ENCODE results near the gene PSAT1. TPM values are rescaled to one million over a fixed set of nuclear protein-coding genes. Genes with fewer than 3 reads are reported as not detected.
"Not testable (repeated sequence)": the region's sequence is repeated elsewhere in the genome, so short reads cannot be mapped to it uniquely, and the experiment has no call there.

Gene PSAT1
- 182 and 230 TPM in 2 replicates for total RNA-seq (2014; rRNA removed; shearing (Covaris generic); ENCODE audit: low replicate concordance)

DNA sequence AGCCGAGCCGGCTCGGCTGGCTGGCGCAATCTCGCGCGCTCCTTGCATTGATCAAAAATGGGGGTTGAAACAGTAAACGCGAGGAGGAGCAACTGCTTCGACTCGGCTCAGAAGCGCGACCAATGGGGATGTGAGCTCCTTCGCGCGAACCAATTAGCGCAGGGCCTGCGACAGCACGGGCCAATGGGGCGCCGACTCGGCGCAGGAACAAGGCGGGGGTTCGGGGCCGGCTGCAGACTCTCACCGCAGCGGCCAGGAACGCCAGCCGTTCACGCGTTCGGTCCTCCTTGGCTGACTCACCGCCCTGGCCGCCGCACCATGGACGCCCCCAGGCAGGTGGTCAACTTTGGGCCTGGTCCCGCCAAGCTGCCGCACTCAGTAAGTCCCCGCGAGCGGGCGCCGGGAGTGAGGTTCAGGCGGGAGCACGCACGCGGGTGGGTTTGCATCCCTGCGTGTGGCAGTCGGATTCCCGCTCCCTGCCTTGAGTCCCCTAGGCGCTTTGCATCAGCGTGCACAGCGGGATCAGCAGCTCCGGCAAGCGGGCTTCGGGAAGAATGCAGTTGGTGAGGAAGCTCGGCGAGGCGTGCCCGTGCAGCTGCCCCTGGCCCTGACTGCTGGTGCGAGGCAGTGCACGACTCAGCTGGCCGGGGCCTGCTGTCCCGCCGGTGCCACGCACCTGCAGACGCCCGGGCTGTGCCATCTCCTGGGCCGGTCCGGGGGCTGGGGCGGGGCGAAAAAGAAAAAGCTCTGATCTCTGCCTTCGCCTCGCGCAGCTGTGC is at the start of gene PSAT1:
Gene PSAT1, plus strand, starts transcription at position 233 of the 779 bp plus-strand sequence. Its CDS starts 86 bp downstream, at position 319.
- DNase-seq = peak; percentile 94
- H3K36me3 ChIP-seq = peaks cover 22% of the 10 kb centered on the region
- no peaks in the 10 kb centered on the region for H3K27me3 ChIP-seq
- H3K4me3 ChIP-seq = peak within 1 kb of the TSS; percentile 89
- no peaks in the 10 kb centered on the region for H3K9me3 ChIP-seq

DNA sequence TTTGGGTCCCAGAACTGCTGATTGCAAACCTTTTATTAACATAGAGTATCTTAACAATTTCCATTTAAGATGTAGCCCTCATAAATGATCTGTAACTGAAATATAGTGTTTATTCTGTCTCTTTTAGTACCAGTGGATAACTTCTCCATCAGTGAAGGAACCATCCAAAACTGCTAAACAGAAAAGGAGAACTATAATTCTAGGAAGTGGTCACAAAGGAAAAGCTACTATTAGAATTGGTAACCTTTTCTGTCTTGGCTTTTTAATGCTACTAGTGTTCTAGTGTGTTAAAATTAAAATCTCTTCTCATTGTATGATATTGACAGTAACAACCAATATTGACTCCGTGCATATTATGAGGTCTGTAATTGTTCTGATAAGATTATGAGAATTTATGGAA is 48.3 kb upstream of the PSAT1 start:
- H3K27me3 ChIP-seq = no peaks in the 10 kb centered on the region
- no peaks in the 10 kb centered on the region; the same call in 1 of the 2 replicates for H3K36me3 ChIP-seq
- no peaks in the 10 kb centered on the region for H3K9me3 ChIP-seq
- no peak overlapping the region for H3K4me3 ChIP-seq
- no peak for DNase-seq

DNA sequence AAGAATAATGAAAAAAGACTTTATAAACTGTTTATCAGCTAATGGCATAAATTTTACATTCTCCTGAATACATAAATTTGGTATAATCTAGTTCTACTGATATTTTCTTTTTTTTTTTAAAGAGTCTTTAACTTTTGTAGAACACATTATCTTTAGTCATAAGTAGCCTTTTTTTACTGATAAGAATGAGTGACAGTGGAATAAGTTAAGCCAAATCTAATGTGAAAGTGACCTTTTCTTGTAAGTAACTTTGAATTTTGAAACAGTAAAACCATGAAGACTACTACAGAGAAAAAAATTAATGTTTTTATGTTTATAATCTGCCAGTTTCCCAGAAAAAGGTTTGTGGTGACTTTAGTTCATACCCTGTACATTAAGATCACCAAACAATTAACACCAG is 47.4 kb upstream of the PSAT1 start:
- Histone ChIP-seq H3K27me3 (no peaks in the 10 kb centered on the region), H3K4me3 (no peak overlapping the region), H3K9me3 (no peaks in the 10 kb centered on the region), H3K36me3 (no peaks in the 10 kb centered on the region; the same call in 1 of the 2 replicates)
- DNase-seq = no peak

DNA sequence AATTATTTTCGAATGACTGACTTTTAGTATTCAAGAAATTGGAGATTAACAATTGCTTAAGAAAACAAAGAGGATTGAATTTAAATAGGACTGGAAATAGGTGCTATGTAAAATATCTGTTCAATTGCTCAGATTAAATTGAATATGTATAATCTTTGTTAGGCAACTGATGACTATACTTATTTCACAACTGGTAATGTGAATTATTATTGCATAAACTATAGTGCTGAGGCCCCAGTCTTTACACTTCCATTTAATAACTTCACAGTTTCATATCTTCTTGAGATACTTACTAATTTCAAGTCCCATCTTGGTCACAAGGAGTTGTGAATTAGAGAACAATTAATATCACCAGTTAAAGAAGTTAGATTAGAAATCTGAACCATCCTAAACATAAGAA is 44.3 kb upstream of the PSAT1 start:
- Histone ChIP-seq H3K36me3 (no peaks in the 10 kb centered on the region; the same call in 1 of the 2 replicates), H3K9me3 (no peaks in the 10 kb centered on the region), H3K4me3 (no peak overlapping the region), H3K27me3 (no peaks in the 10 kb centered on the region)
- no peak for DNase-seq

DNA sequence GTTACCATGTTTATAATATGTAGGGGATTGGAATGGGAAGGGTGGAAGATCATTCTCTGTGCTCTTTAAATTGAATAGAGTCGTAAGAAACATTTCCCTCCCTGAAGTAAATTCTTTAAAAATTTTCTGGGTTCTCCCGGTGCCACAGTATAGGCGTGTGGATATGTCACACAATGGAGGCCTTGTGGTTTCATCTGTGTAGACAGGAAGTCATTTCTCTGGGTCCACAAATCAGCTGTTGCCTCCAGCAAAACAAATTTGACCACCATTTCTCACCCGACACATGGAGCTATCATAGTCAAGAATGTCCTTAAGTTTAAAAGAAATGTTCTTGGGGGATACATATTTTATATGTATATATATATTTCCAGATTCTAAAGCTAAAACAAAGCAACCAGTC is 43.6 kb upstream of the PSAT1 start:
- DNase-seq = no peak
- Histone ChIP-seq H3K27me3 (no peaks in the 10 kb centered on the region), H3K36me3 (no peaks in the 10 kb centered on the region; the same call in 1 of the 2 replicates)

DNA sequence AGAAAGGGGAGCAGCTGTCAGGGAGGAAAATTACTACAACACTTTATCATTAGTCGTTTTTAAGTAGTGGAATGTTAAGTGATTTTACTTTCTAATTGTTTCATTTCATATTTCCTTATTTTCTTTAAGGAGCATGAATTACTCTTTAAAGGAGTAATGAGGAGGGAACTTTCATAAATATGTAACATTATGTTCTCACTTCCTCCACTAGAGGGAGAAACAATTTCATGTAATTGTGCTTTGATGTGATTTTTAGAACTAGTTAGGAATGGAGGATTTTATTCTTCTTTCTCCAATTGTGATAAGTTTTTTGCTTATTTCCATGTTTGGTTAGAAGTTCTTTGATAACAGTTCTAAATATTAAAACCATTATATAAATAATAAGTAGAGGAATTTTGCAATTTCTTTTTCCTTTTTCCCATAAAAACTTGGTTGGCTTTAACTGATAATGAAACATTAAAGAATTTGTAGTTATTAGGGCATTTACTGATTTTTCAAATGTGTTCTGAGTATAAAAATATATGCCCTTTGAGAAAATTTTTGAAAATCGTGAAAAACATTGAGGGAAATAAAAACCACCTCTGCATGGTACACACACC is 35.4 kb upstream of the PSAT1 start:
- Histone ChIP-seq H3K36me3 (peaks cover under 1% of the 10 kb centered on the region; the same call in 1 of the 2 replicates), H3K4me3 (no peak overlapping the region), H3K9me3 (no peaks in the 10 kb centered on the region), H3K27me3 (no peaks in the 10 kb centered on the region)
- no peak for DNase-seq

More for the DNA sequence above, 43.6 kb upstream of the PSAT1 start:
- Histone ChIP-seq H3K4me3 (no peak overlapping the region), H3K9me3 (no peaks in the 10 kb centered on the region)

DNA sequence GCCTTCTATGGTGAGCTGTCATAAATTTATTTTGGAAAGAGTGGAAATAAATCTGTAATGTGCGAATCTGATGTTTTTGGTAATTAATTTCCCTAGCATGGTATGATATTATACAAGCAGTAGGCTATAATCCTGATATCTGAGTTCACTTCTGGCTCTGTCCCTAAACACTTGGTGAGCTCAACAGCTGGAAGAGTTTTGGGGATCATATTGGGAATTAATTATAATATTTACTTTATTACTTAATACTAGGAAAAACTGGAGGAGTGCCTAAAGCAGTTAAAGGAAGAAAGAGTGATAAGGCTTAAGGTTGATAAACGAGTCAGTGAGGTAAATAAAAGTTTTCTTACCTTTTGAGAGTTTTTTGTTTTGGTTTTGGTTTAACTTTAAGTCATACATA is 34.3 kb upstream of the PSAT1 start:
- Histone ChIP-seq H3K36me3 (peaks cover 3% of the 10 kb centered on the region; the same call in 1 of the 2 replicates), H3K9me3 (no peaks in the 10 kb centered on the region), H3K4me3 (no peak overlapping the region), H3K27me3 (no peaks in the 10 kb centered on the region)
- no peak for DNase-seq

DNA sequence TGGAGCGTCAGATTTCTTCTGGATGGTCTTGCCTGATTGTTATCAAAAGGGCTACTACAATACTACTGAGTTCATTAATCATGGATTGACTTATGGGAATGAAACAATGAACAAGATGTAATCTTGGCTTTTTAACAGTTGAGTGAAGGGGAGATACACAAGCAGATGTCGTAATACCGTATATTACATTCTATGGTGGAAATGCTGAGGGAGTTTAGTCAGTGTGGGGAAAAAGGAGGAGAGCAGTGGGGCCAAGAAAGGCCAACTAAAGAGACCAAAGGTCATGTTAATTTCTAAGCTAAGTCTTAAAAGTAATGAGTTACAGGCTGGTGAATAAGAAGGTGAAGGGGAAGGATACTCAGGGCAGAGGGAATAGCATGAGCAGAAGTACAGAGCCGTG is 29.0 kb upstream of the PSAT1 start:
- Histone ChIP-seq H3K9me3 (no peaks in the 10 kb centered on the region), H3K4me3 (no peak overlapping the region), H3K36me3 (peaks cover 3% of the 10 kb centered on the region; the same call in 1 of the 2 replicates), H3K27me3 (no peaks in the 10 kb centered on the region)
- no peak for DNase-seq

DNA sequence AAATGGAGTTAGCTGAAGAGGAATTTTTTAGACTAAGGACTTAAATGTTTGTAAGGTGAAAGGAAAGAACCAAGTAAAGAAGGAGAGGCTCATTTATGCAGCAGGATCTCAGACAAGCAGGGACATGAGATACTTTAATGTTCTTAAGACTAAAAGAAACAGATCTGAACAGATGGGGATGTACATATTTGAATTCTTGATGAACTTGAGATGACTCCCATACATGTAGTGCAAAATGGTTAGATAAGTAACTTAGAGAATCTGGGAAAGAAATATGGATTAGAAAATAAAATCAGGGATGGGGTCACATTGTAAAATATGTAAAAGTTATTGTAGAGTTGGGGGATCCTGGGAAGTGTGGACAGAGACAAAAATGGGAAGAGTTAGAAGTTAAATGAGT is 27.1 kb upstream of the PSAT1 start:
- DNase-seq = no peak
- Histone ChIP-seq H3K36me3 (peaks cover 3% of the 10 kb centered on the region; the same call in 1 of the 2 replicates), H3K4me3 (no peak overlapping the region), H3K27me3 (no peaks in the 10 kb centered on the region), H3K9me3 (no peaks in the 10 kb centered on the region)

DNA sequence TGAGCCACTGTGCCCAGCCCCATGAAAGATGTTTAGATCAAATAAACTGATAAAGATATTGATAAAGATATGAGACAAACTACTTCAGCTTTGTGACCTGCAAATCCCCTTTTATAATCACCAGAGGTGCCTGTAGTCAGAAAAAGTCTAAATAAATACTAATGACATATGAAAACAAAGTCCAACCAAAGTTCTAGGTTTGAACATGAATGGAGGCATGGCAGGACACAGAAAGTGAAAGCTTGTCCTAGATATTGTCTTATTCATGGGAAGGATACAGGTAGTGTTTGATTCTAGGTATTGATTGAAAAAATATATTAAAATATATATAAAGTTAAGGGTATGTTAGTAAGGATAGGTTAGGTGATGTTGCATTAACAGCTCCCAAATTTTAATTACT is 24.6 kb upstream of the PSAT1 start:
- H3K27me3 ChIP-seq = no peaks in the 10 kb centered on the region
- no peak for DNase-seq
- no peak overlapping the region for H3K4me3 ChIP-seq
- H3K9me3 ChIP-seq = no peaks in the 10 kb centered on the region
- H3K36me3 ChIP-seq = no peaks in the 10 kb centered on the region

DNA sequence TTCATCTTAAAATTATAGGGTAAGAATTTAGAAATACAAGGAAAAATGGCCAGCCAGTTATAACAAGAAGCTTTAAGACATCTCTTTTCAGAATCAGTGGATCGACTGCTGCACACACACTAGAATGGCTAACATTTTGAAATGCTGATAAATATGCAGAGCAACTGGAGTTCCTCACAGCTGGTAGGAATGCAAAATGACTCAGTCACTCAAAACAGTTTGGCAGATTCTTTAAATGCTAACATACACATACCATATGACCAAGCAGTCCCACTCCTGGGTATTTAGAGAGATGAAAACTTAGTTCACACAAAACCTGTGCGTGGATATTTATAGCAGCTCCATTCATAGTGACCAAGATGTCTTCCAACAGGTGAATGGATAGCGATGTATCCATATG is 23.2 kb upstream of the PSAT1 start:
- Histone ChIP-seq H3K4me3 (no peak overlapping the region), H3K9me3 (no peaks in the 10 kb centered on the region), H3K27me3 (no peaks in the 10 kb centered on the region), H3K36me3 (no peaks in the 10 kb centered on the region)
- no peak for DNase-seq

DNA sequence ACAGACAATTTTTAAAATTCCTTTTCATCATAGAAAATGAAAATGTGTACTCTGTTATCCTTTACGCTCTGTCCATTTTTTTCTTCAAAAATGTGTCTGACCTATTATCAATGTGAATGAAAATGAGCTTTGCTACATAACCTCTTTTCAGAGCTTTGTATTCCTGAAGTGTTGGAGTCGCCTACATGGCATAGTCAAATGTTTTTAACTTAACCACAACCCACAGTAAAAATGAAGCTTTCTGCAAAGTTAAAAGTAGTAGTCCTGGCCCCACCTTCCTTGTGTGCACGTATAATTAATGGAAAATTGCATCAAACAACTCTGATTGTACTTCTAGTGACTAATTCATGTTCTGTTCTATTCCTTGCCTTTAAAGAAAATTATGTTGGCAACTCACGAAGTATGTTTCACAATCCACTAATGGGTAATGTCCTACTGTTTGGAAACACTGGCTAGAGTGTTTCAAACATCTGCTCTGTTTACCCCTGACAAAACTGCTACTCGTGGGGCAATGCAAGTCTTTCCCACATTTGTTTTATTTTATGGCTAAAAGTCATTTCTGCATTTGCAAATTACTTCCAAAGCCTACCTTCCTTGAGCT is 18.6 kb upstream of the PSAT1 start:
- no peaks in the 10 kb centered on the region for H3K27me3 ChIP-seq
- DNase-seq = no peak
- H3K36me3 ChIP-seq = no peaks in the 10 kb centered on the region
- H3K9me3 ChIP-seq = no peaks in the 10 kb centered on the region
- H3K4me3 ChIP-seq = no peak overlapping the region

DNA sequence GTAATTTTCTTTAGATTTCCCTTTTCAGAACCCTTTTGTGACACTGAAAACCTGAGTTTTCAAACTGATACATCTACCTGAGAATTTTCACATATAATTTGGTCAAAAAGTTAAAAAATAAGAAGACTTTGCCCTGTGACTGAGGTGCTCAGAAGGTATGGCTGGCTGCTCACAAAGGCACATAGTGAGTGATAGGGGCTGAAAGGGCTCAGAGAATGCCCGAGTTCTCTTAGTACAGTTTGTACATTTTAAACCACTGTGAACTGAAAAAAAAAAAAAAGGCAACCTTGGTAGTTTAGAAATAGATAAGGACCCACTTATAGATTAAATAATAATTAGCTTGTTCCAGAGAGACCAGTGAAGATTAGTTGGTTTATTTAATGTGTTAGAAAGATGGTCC is 18.1 kb upstream of the PSAT1 start:
- no peak for DNase-seq
- Histone ChIP-seq H3K36me3 (no peaks in the 10 kb centered on the region), H3K4me3 (no peak overlapping the region)

DNA sequence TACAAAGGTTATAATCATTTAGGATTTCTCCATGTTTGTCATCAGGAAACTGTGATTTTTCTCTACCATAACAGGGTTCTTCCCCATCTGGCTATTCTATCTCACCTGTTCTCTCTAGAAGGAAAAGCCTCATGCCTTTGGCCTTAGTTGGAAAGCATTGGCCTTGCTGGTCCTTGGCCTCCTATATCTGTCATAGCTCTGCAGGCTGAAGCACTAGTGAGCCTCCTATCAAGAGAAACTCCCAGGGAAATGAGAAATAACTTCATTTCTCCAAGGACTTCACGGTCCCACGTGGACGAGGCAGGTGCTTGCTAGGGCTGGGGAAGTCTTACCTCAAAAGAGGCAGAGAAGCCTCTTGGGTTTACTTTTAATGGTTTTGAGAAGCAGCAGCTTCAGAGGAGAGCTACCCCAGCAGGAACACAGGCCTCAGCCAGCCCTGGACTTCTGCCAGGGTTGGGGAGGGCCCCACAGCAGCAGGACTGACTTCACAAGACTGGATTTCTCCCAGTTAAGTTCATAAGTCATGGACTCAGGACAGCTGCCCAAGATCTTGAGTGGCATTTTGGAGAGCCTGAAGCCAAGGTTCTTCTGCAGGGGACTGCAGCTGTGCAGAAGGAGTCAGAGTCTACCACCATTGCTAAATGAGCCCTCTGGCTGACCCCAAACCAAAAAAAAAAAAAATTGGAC is 15.8 kb upstream of the PSAT1 start:
- Histone ChIP-seq H3K27me3 (no peaks in the 10 kb centered on the region), H3K4me3 (no peak overlapping the region), H3K36me3 (no peaks in the 10 kb centered on the region), H3K9me3 (no peaks in the 10 kb centered on the region)
- DNase-seq = peak; percentile 78

More for the DNA sequence above, 18.1 kb upstream of the PSAT1 start:
- H3K27me3 ChIP-seq = no peaks in the 10 kb centered on the region
- H3K9me3 ChIP-seq = no peaks in the 10 kb centered on the region

DNA sequence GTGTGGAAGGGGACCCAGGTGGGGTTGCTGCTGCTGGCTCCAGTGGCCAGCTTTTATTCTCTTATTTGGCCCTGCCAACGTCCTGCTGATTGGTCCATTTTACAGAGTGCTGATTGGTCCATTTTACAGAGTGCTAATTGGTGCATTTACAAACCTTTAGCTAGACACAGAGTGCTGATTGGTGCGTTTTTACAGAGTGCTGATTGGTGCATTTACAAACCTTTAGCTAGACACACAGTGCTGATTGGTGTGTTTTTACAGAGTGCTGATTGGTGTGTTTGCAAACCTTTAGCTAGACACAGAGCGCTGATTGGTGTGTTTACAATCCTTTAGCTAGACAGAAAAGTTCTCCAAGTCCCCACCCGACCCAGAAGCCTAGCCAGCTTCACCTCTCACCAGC is 12.7 kb upstream of the PSAT1 start:
- H3K4me3 ChIP-seq, H3K9me3 ChIP-seq, H3K27me3 ChIP-seq, H3K36me3 ChIP-seq, DNase-seq: not testable (repeated sequence)

DNA sequence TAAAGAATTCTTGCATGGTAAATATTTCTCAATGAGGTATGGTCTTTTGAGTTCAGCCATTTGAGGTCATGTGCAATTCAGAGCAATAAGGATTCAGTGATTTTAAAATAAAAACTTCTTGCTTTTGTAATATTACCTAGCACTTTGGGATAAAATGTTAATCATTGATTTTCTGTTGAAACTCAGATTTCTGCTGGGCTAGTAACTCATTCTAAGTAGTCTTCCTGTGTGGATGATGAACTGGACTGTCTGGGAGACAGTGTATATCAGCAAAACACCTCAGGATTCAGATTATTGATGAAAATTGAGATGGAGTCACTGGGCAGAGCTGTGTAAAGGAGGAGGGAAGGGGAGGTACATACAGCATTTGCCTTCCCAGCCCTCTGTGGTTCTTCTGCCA is 10.8 kb upstream of the PSAT1 start:
- no peaks in the 10 kb centered on the region for H3K27me3 ChIP-seq
- no peak for DNase-seq
- no peaks in the 10 kb centered on the region for H3K9me3 ChIP-seq
- H3K4me3 ChIP-seq = no peak overlapping the region
- no peaks in the 10 kb centered on the region for H3K36me3 ChIP-seq

DNA sequence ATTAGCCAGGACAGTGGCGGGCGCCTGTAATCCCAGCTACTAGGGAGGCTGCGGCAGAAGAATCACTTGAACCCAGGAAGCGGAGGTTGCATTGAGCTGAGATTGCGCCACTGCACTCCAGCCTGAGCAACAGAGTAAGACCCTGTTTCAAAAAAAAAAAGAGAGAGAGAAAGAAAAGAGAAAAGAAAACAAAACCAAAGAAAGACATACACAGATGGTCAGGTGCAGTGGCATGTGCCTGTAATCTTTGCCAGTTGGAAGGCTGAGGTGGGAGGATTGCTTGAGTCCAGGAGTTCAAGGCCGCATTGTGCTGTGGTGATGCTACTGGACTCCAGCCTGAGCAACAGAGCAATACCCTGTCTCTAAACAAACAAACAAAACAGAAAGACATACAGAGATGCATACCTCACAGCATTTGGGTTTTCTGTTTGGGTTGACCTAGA is 10.0 kb upstream of the PSAT1 start:
- no peak for DNase-seq
- no peak overlapping the region for H3K4me3 ChIP-seq
- no peaks in the 10 kb centered on the region for H3K36me3 ChIP-seq
- no peaks in the 10 kb centered on the region for H3K9me3 ChIP-seq
- no peaks in the 10 kb centered on the region for H3K27me3 ChIP-seq

All from MG63 (cell line).